GM12878 (cell line): ENCODE results near the gene TM4SF1. TPM values are rescaled to one million over a fixed set of nuclear protein-coding genes. Genes with fewer than 3 reads are reported as not detected.

Experiments
- ATAC-seq: fragments of 200-7000 bp; cut with Tn5 transposase; 3 replicates; pipeline ENCODE4 v1.9.1; 2020; ENCODE audit warnings: mild to moderate bottlenecking, moderate library complexity
- BruUV-seq: library from RNA; stranded (reverse); fragments of 400-500 nt; replicated peaks from 2 replicates; lab custom pipeline; 2021; lab: Mats Ljungman, UMichigan
- CTCF ChIA-PET: fragments of 300-600 bp; sonication (Branson Sonifier 250); formaldehyde crosslinking; extraction: SDS; loops from one replicate; lab custom pipeline; 2021; ENCODE audit warnings: inconsistent platforms; lab: Yijun Ruan, JAX
- POLR2A ChIA-PET: fragments of 350-600 bp; formaldehyde crosslinking; extraction: SDS; loops from one replicate; lab custom pipeline; 2021; ENCODE audit warnings: inconsistent platforms; lab: Charles Lee
- RAD21 ChIA-PET: fragments of 300-600 bp; sonication (Branson Sonifier 250); formaldehyde crosslinking; loops from one replicate; lab custom pipeline; 2023; ENCODE audit warnings: antibody characterized with exemption; ENCODE audit not compliant: unreplicated experiment; lab: Charles Lee
- SMC1A ChIA-PET: fragments of 300-600 bp; sonication (Branson Sonifier 250); formaldehyde crosslinking; loops from one replicate; lab custom pipeline; 2023; ENCODE audit not compliant: unreplicated experiment, uncharacterized antibody; lab: Charles Lee
- DNase-seq: peaks from one replicate; pipeline ENCODE4 v3.0.0-alpha.2; 2011; ENCODE audit warnings: low read depth, low spot score
- FAIRE-seq: peaks from 3 replicates; lab custom pipeline; 2011; peaks lifted over from hg19 to GRCh38; lab: Jason Lieb, UNC
- H2AFZ ChIP-seq: 2 replicates; pipeline ENCODE4 v1.6.0; 2011; ENCODE audit warnings: low read depth, low read length, control low read depth; ENCODE audit not compliant: control insufficient read depth
- H3K27ac ChIP-seq: 2 replicates; pipeline ENCODE4 v1.5.1; 2011; ENCODE audit warnings: control low read depth; ENCODE audit not compliant: control insufficient read depth, insufficient read depth
- H3K27me3 ChIP-seq, 2 experiments: replicated peaks in 1 of 2; 2 replicates each; pipeline versions ENCODE4 v1.6.0 to v1.6.1; 2011; ENCODE audit warnings: low read length in 1 of 2; ENCODE audit not compliant: control insufficient read depth in 2 of 2, insufficient read depth in 2 of 2
- H3K36me3 ChIP-seq, 2 experiments: 2 replicates each; pipeline ENCODE4 v1.5.1; 2011; ENCODE audit warnings: low read length in 1 of 2; ENCODE audit not compliant: control insufficient read depth in 2 of 2, insufficient read depth in 2 of 2
- H3K4me1 ChIP-seq: 2 replicates; pipeline ENCODE4 v1.6.1; 2011; ENCODE audit warnings: mild to moderate bottlenecking, low read length, moderate library complexity, mixed read lengths; ENCODE audit not compliant: control insufficient read depth, insufficient read depth
- H3K4me2 ChIP-seq: 2 replicates; pipeline ENCODE4 v1.6.0; 2011; ENCODE audit warnings: control low read depth; ENCODE audit not compliant: control insufficient read depth, insufficient read depth
- H3K4me3 ChIP-seq: fragments of 200-600 bp; sonication (generic); 2 replicates; pipeline ENCODE4 v1.5.1; 2016
- H3K79me2 ChIP-seq: 2 replicates; pipeline ENCODE4 v1.6.0; 2011; ENCODE audit warnings: low read length; ENCODE audit not compliant: control insufficient read depth, insufficient read depth
- H3K9ac ChIP-seq: 2 replicates; pipeline ENCODE4 v1.8.0; 2011; ENCODE audit warnings: low read length, control low read depth, mixed read lengths; ENCODE audit not compliant: control insufficient read depth, insufficient read depth
- H3K9me3 ChIP-seq: replicated peaks from 3 replicates; pipeline ENCODE4 v1.5.1; 2011; ENCODE audit warnings: mild to moderate bottlenecking, low read length; ENCODE audit not compliant: control insufficient read depth, insufficient read depth
- H4K20me1 ChIP-seq: 2 replicates; pipeline ENCODE4 v1.6.0; 2011; ENCODE audit not compliant: control insufficient read depth, insufficient read depth
- CREB1 ChIP-seq: IDR thresholded peaks from 2 replicates; pipeline ENCODE4 v1.6.1; 2012; ENCODE audit warnings: low read depth, mild to moderate bottlenecking, inconsistent platforms
- DPF2 ChIP-seq: fragments of 450-650 bp; IDR thresholded peaks from 2 replicates; pipeline ENCODE4 v1.6.1; 2017; ENCODE audit warnings: mild to moderate bottlenecking
- ESRRA ChIP-seq: IDR thresholded peaks from 2 replicates; pipeline ENCODE4 v1.6.1; 2012; ENCODE audit warnings: mild to moderate bottlenecking, low read length, improper control_type of control experiment
- FOXK2 ChIP-seq: fragments of 450-650 bp; IDR thresholded peaks from 2 replicates; pipeline ENCODE4 v1.6.1; 2017; ENCODE audit warnings: mild to moderate bottlenecking, moderate library complexity
- HDAC2 ChIP-seq: fragments of 200-600 bp; sonication (generic); IDR thresholded peaks from 2 replicates; pipeline ENCODE4 v1.6.1; 2017
- PML ChIP-seq: IDR thresholded peaks from 2 replicates; pipeline ENCODE4 v1.6.1; 2012; ENCODE audit warnings: low read length, inconsistent platforms
- POLR2AphosphoS5 ChIP-seq: IDR thresholded peaks from 2 replicates; pipeline ENCODE4 v1.6.1; 2011; ENCODE audit warnings: mild to moderate bottlenecking, low read length, inconsistent platforms
- SMAD1 ChIP-seq: fragments of 450-650 bp; IDR thresholded peaks from 2 replicates; pipeline ENCODE4 v1.6.1; 2018; ENCODE audit warnings: mild to moderate bottlenecking, low read depth; ENCODE audit not compliant: partially characterized antibody
- WRNIP1 ChIP-seq: IDR thresholded peaks from 2 replicates; pipeline ENCODE4 v1.6.1; 2011; ENCODE audit warnings: low read depth, low read length, improper control_type of control experiment, borderline replicate concordance
- ZZZ3 ChIP-seq: IDR thresholded peaks from 2 replicates; pipeline ENCODE4 v1.6.1; 2011; ENCODE audit warnings: low read depth; ENCODE audit not compliant: control insufficient read depth, insufficient read length
- WGBS: methylation state at CpG from one replicate; pipeline ENCODE4 v1.1.6; 2016; ENCODE audit warnings: low lambda C conversion rate; ENCODE audit not compliant: insufficient replicate concordance, insufficient coverage; ENCODE audit errors: missing lambda C conversion rate; 5-methylcytosine and 5-hydroxymethylcytosine counted together
- in situ Hi-C: fragments of 300-500 bp; cut with MboI; formaldehyde crosslinking; loops from 9 replicates; pipeline ENCODE4 v1.14.3; 2018; ENCODE audit warnings: mixed read lengths
- intact Hi-C: fragments of 100-400 bp; cut with micrococcal nuclease; formaldehyde crosslinking; loops from one replicate; pipeline ENCODE4 v1.14.2; 2022; ENCODE audit not compliant: unreplicated experiment
- polyA plus RNA-seq, 11 experiments: library from polyadenylated mRNA; depleted of rRNA in 4 of 11; unstranded in 6 of 11; stranded (reverse) in 5 of 11; fragments of >200 nt; fragmentation: Nextera tagmentation in 4 of 11; fragmentation: Illumina TruSeq in 1 of 11; extraction: Ambion mirVana in 4 of 11; extraction: Trizol in 1 of 11; gene quantifications; 1 replicate in 1 of 11; 2 replicates in 10 of 11; pipeline versions ENCODE4 v1.2.1 to v1.2.3, GENCODE V29; 2011 to 2016; ENCODE audit warnings: inconsistent platforms in 2 of 11, missing spikeins in 2 of 11, low read depth in 1 of 11
- total RNA-seq, 4 experiments: library from RNA; depleted of rRNA in 3 of 4; stranded (reverse); fragments of >200 nt in 3 of 4; fragmentation: Illumina TruSeq in 1 of 4; extraction: Trizol in 1 of 4; gene quantifications; 2 replicates each; pipeline versions ENCODE4 v1.2.1 to v1.2.3, GENCODE V29; 2013 to 2021
- TF ChIP-seq, protein P1 (sequence below): IDR thresholded peaks from 2 replicates; pipeline ENCODE4 v1.6.1; 2012; ENCODE audit warnings: improper control_type of control experiment, low read depth, low read length; ENCODE audit not compliant: insufficient replicate concordance
- TF ChIP-seq, protein P2 (sequence below): fragments of 450-650 bp; IDR thresholded peaks from 2 replicates; pipeline ENCODE4 v1.6.1; 2017; ENCODE audit warnings: mild to moderate bottlenecking, low read depth, inconsistent platforms; ENCODE audit not compliant: poor library complexity, severe bottlenecking
- TF ChIP-seq, protein P3 (sequence below): IDR thresholded peaks from 2 replicates; pipeline ENCODE4 v1.6.1; 2011; ENCODE audit warnings: mild to moderate bottlenecking, low read depth, low read length, moderate library complexity; ENCODE audit not compliant: insufficient replicate concordance

TM4SF1 gene
- total and polyA plus RNA-seq, 10 of the 15 experiments (the other 5 are each of a cell fraction or from before 2014, with no cell fraction given): 0.05 to 1.2 TPM; not detected in 8

DNA sequence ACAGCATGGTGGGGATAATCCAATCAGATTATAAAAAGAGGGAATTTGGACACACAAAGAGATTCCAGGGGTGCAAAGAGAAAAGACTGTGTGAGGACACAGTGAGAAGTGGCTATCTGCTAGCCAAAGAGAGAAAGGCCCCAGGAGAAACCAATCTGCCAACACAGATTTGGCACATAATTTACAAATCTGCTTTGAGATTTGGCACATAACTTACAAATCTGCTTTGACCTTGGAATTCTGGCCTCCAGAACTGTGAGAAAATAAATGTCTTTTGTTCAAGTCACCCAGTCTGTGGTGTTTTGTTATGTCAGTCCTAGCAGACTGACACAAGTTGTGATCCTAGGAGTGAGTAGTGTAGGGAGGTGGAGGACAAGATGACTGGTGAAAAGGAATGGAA lies 40.5 kb downstream of the TM4SF1 start (continued):
- TF ChIP-seq POLR2AphosphoS5: no peak

DNA sequence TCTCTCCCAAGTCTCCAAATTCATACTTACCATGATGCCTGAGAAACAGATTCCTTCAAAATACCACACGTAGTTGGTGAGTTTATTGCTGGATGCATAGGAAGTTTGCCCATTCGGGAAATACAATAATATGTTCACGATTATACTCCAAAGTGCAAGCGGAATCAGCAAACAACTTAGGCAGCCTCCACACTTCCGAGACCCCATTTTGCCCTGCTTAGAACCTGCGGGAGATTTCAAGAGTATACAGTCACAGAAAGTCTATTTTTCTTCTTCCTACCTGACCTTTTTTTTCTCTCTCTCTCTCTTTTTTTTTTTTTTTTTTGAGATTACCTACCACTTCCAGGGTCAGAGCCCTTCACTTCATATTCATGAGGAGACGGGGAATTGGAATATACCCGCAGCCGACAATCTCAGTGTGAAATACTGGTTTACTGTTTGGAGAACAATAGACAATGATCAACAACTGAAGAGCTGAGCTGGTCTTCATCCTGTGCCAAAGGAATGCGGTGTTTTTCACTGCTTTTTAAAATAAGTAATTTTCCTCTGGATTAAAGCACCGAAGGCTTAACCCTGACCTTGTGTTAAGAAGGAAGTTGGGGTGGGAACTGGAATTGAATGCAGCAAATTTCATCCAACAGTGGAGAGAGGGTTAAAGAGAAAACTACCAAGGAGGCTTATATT lies 44.1 kb downstream of the TM4SF1 start, which contains the start of gene TM4SF18:
TSS of gene TM4SF18 (minus strand) at position 461 of the 684 bp plus-strand sequence. CDS start at position 207, 254 bp downstream.
- Histone ChIP-seq H3K4me2 (no peak within 1 kb of the TSS), H3K79me2 (no peaks in the 10 kb centered on the region), H3K27me3 (no peaks in the 10 kb centered on the region; a peak in 3 of 4 replicates), H4K20me1 (no peaks in the 10 kb centered on the region), H3K36me3 (no peaks in the 10 kb centered on the region), H2AFZ (no peak within 1 kb of the TSS), H3K27ac (no peak within 1 kb of the TSS), H3K9me3 (no peaks in the 10 kb centered on the region), H3K4me3 (no peak within 1 kb of the TSS), H3K9ac (no peak within 1 kb of the TSS), H3K4me1 (no peaks in the 10 kb centered on the region)
- in situ Hi-C loops (no loop called here), intact Hi-C loops (loop anchor here (5.0 kb wide), 1 partner anchor 376 kb away; no protein-coding TSS in a partner anchor)
- no peak for DNase-seq
- FAIRE-seq: no peak
- no peak for ATAC-seq
- RAD21 ChIA-PET: no interaction called here
- SMC1A ChIA-PET: no interaction called here
- no TSS peak for BruUV-seq
- 58% methylated on average over 11 of the region's 11 CpGs for whole genome bisulfite sequencing
- POLR2A ChIA-PET: no interaction called here
- TF ChIP-seq FOXK2 (no peak), ESRRA (no peak), HDAC2 (no peak), PML (no peak), DPF2 (no peak), WRNIP1 (no peak), ZZZ3 (no peak), CREB1 (no peak), SMAD1 (no peak)
- TF ChIP-seq, protein P1, sequence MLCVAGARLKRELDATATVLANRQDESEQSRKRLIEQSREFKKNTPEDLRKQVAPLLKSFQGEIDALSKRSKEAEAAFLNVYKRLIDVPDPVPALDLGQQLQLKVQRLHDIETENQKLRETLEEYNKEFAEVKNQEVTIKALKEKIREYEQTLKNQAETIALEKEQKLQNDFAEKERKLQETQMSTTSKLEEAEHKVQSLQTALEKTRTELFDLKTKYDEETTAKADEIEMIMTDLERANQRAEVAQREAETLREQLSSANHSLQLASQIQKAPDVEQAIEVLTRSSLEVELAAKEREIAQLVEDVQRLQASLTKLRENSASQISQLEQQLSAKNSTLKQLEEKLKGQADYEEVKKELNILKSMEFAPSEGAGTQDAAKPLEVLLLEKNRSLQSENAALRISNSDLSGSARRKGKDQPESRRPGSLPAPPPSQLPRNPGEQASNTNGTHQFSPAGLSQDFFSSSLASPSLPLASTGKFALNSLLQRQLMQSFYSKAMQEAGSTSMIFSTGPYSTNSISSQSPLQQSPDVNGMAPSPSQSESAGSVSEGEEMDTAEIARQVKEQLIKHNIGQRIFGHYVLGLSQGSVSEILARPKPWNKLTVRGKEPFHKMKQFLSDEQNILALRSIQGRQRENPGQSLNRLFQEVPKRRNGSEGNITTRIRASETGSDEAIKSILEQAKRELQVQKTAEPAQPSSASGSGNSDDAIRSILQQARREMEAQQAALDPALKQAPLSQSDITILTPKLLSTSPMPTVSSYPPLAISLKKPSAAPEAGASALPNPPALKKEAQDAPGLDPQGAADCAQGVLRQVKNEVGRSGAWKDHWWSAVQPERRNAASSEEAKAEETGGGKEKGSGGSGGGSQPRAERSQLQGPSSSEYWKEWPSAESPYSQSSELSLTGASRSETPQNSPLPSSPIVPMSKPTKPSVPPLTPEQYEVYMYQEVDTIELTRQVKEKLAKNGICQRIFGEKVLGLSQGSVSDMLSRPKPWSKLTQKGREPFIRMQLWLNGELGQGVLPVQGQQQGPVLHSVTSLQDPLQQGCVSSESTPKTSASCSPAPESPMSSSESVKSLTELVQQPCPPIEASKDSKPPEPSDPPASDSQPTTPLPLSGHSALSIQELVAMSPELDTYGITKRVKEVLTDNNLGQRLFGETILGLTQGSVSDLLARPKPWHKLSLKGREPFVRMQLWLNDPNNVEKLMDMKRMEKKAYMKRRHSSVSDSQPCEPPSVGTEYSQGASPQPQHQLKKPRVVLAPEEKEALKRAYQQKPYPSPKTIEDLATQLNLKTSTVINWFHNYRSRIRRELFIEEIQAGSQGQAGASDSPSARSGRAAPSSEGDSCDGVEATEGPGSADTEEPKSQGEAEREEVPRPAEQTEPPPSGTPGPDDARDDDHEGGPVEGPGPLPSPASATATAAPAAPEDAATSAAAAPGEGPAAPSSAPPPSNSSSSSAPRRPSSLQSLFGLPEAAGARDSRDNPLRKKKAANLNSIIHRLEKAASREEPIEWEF: no peak
- TF ChIP-seq, protein P2, sequence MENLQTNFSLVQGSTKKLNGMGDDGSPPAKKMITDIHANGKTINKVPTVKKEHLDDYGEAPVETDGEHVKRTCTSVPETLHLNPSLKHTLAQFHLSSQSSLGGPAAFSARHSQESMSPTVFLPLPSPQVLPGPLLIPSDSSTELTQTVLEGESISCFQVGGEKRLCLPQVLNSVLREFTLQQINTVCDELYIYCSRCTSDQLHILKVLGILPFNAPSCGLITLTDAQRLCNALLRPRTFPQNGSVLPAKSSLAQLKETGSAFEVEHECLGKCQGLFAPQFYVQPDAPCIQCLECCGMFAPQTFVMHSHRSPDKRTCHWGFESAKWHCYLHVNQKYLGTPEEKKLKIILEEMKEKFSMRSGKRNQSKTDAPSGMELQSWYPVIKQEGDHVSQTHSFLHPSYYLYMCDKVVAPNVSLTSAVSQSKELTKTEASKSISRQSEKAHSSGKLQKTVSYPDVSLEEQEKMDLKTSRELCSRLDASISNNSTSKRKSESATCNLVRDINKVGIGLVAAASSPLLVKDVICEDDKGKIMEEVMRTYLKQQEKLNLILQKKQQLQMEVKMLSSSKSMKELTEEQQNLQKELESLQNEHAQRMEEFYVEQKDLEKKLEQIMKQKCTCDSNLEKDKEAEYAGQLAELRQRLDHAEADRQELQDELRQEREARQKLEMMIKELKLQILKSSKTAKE: no peak
- TF ChIP-seq, protein P3, sequence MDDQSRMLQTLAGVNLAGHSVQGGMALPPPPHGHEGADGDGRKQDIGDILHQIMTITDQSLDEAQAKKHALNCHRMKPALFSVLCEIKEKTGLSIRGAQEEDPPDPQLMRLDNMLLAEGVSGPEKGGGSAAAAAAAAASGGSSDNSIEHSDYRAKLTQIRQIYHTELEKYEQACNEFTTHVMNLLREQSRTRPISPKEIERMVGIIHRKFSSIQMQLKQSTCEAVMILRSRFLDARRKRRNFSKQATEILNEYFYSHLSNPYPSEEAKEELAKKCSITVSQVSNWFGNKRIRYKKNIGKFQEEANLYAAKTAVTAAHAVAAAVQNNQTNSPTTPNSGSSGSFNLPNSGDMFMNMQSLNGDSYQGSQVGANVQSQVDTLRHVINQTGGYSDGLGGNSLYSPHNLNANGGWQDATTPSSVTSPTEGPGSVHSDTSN: no peak
- CTCF ChIA-PET: interaction anchor here (1.4 kb wide), 1 partner anchor 11 kb away, joined by 3 read pairs; no protein-coding TSS in a partner anchor
